Heart right ventricle (tissue), 16 donors: ENCODE data around the gene VTI1A. TPM values are rescaled to one million over a fixed set of nuclear protein-coding genes. Genes with fewer than 3 reads are reported as not detected.

ENCODE experiments used
- ATAC-seq, 8 donors: fragments of 200-7000 bp; cut with Tn5 transposase; one replicate each; pipeline ENCODE4 v1.9.1; 2020; ENCODE audit warnings: mild to moderate bottlenecking in 8 of 8, moderate library complexity in 8 of 8, moderate number of reproducible peaks in 1 of 8
- DNase-seq, 2 donors: peaks; one replicate each; pipeline ENCODE4 v3.0.0-alpha.2; 2020
- H3K27ac ChIP-seq, 10 donors: fragments of 200-600 bp; sonication (generic) in 2 of 10; one replicate each; pipeline versions ENCODE4 v1.5.0 to v1.8.0; 2020 to 2022; ENCODE audit warnings: mild to moderate bottlenecking in 3 of 10
- H3K27me3 ChIP-seq, 7 donors: fragments of 200-600 bp; one replicate each; pipeline ENCODE4 v1.8.0; 2021 to 2022; ENCODE audit warnings: mild to moderate bottlenecking in 2 of 7
- H3K36me3 ChIP-seq, 9 donors: fragments of 200-600 bp; sonication (generic) in 1 of 9; one replicate each; pipeline versions ENCODE4 v1.5.0 to v1.8.0; 2020 to 2022; ENCODE audit warnings: mild to moderate bottlenecking in 2 of 9
- H3K4me1 ChIP-seq, 9 donors: fragments of 200-600 bp; sonication (generic) in 1 of 9; one replicate each; pipeline versions ENCODE4 v1.5.0 to v1.8.0; 2020 to 2022; ENCODE audit warnings: mild to moderate bottlenecking in 4 of 9
- H3K4me3 ChIP-seq, 10 donors: fragments of 200-600 bp; sonication (generic) in 2 of 10; one replicate each; pipeline versions ENCODE4 v1.5.0 to v1.8.0; 2020 to 2022; ENCODE audit warnings: mild to moderate bottlenecking in 7 of 10, moderate library complexity in 2 of 10
- H3K9me3 ChIP-seq, 11 donors: fragments of 200-600 bp in 10 of 11; sonication (generic) in 2 of 11; one replicate each; pipeline versions ENCODE4 v1.5.0 to v1.8.0; 2013 to 2022; ENCODE audit warnings: mild to moderate bottlenecking in 2 of 11, control low read depth in 1 of 11, moderate library complexity in 1 of 11
- WGBS, 2 donors: extraction: QIAGEN DNeasy Blood & Tissue Kit; methylation state at CpG; one replicate each; pipeline ENCODE4 v1.1.7; 2013; ENCODE audit warnings: inconsistent platforms in 1 of 2; 5-methylcytosine and 5-hydroxymethylcytosine counted together
- intact Hi-C, 10 donors: fragments of 100-400 bp; cut with DNase I; formaldehyde crosslinking; loops; one replicate each; pipeline versions ENCODE4 v1.11.1 to v1.14.2; 2022
- polyA plus RNA-seq, 2 donors: library from polyadenylated mRNA; stranded (reverse); fragments of 200-250 nt; gene quantifications; one replicate each; pipeline ENCODE4 v1.2.3, GENCODE V29; 2013
- total RNA-seq, 10 donors: library from RNA; stranded (reverse); fragmentation: NEBNext Ultra II Directional in 3 of 10; extraction: Animal tissue kit (Norgen Biotek cat#: 25700) in 3 of 10; gene quantifications; one replicate each; pipeline versions ENCODE4 v1.2.1 to v1.2.4, GENCODE V29; 2021 to 2023
- TF ChIP-seq, protein P1 (sequence below), 9 donors: fragments of 200-600 bp; sonication (generic) in 2 of 9; IDR thresholded peaks; one replicate each; pipeline versions ENCODE4 v1.5.0 to v1.8.0; 2021 to 2022; ENCODE audit warnings: antibody characterized with exemption in 9 of 9, mild to moderate bottlenecking in 5 of 9, moderate library complexity in 1 of 9
- donor health status: Arrhythmogenic right ventricular cardiomyopathy.
- donor health status: ischemic (EF 13 %, LVEDD 7.1; RV severe dilation, severe dysfunction).
- donor health status: healthy with polysubstance abuse.
- donor health status: DM: no; HTN: yes; CAD: no.
- donor health status: DM: no; HTN: no; CAD: no.
- donor health status: ischemic (EF 25% LVEDD 6.9; RV normal size, moderate dysfunction).
- donor health status: ischemic (EF 25% LVEDD 5.7; RV mildly dilated, moderate dysfunction).
- donor health status: healthy.
- donor health status: DM: yes; HTN: yes; CAD: no.
- donor health status: Ischemic cardiomyopathy.
- donor health status: ischemic (EF 35%, LVEDD 5.7; RV mildly dilated, moderate dysfunction).
- donor health status: nonischemic (EF 11% LVEDD 7.7; RV severe dilation, severe dysfunction).
- donor health status: DM: yes; HTN: yes; CAD: no.
- donor health status: PGD.
- donor health status: ischemic (EF 29% LVEDD 5.4; RV normal size, mild dysfunction).
- donor health status: nonischemic (EF 23%, LVEDD 6.1; RV moderate dilation, normal function).

VTI1A gene
- total and polyA plus RNA-seq, 12 donors, result 6.2 to 24.5 (median 20.6) TPM

DNA sequence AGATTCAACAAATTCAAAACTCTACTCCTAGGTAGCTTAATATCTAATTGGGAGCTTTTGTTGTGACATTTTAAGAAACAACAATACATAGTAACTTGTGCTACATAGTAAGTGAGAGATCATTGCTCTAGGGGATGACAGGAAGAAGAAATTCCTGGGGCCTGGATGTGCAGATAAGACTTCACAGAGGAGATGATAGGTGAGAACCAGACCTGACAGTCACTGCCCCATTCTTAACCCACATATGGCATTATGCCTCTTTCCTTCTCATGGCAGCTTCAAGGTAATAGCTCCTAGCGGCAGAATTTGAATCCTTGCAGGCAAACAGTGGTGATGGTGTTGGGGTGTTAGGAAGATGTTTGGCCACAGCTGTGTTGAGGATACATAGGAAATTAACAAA, 233.6 kb downstream of the VTI1A start:
- Histone ChIP-seq H3K27ac (no peak overlapping the region), H3K36me3 (peaks cover 0 to 6% (median 0%) of the 10 kb centered on the region in 9 donors), H3K27me3 (no peaks in the 10 kb centered on the region), H3K4me3 (no peak overlapping the region), H3K9me3 (no peaks in the 10 kb centered on the region), H3K4me1 (no peaks in the 10 kb centered on the region)
- TF ChIP-seq, protein P1, sequence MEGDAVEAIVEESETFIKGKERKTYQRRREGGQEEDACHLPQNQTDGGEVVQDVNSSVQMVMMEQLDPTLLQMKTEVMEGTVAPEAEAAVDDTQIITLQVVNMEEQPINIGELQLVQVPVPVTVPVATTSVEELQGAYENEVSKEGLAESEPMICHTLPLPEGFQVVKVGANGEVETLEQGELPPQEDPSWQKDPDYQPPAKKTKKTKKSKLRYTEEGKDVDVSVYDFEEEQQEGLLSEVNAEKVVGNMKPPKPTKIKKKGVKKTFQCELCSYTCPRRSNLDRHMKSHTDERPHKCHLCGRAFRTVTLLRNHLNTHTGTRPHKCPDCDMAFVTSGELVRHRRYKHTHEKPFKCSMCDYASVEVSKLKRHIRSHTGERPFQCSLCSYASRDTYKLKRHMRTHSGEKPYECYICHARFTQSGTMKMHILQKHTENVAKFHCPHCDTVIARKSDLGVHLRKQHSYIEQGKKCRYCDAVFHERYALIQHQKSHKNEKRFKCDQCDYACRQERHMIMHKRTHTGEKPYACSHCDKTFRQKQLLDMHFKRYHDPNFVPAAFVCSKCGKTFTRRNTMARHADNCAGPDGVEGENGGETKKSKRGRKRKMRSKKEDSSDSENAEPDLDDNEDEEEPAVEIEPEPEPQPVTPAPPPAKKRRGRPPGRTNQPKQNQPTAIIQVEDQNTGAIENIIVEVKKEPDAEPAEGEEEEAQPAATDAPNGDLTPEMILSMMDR (IDR thresholded peaks at IDR 0.05), result no peak
- ATAC-seq (no peak), DNase-seq (no peak)
- intact Hi-C loops, result no loop called here
- 100% methylated on average over 1 of the region's 1 CpG for WGBS, 2 donors

- H3K9me3 ChIP-seq, result no peaks in the 10 kb centered on the region
- WGBS, 2 donors, result 88 to 89% methylated on average over 4 of the region's 4 CpGs
- TF ChIP-seq, protein P1 (IDR thresholded peaks at IDR 0.05), result no peak
- H3K36me3 ChIP-seq, result no peaks in the 10 kb centered on the region
- no peaks in the 10 kb centered on the region for H3K4me1 ChIP-seq
- H3K27me3 ChIP-seq, result no peaks in the 10 kb centered on the region
- intact Hi-C loops, result no loop called here
- peak in 1 of 8 donors; percentile 66 for ATAC-seq
- DNase-seq, result no peak
- no peak overlapping the region for H3K27ac ChIP-seq
- no peak overlapping the region for H3K4me3 ChIP-seq
Observed at GRCh38 chr10:112687647-112688046, 240.6 kb downstream of the VTI1A start.

- 42 to 49% methylated on average over 4 of the region's 4 CpGs for WGBS, 2 donors
- intact Hi-C loops, result no loop called here
- peak; percentile 15 to 25 for DNase-seq
- Histone ChIP-seq H3K27ac (no peak overlapping the region), H3K4me3 (no peak overlapping the region), H3K27me3 (no peaks in the 10 kb centered on the region), H3K9me3 (no peaks in the 10 kb centered on the region), H3K36me3 (no peaks in the 10 kb centered on the region), H3K4me1 (no peaks in the 10 kb centered on the region)
- ATAC-seq, result peak in 2 of 8 donors; percentile 20 to 44
- TF ChIP-seq, protein P1 (IDR thresholded peaks at IDR 0.05), result peak in 8 of 9 donors; percentile 12 to 57 (median 43)
Observed at GRCh38 chr10:112689327-112690072, 242.5 kb downstream of the VTI1A start.

- Histone ChIP-seq H3K4me1 (no peaks in the 10 kb centered on the region), H3K4me3 (no peak overlapping the region), H3K9me3 (no peaks in the 10 kb centered on the region), H3K27ac (no peak overlapping the region), H3K27me3 (no peaks in the 10 kb centered on the region), H3K36me3 (peaks cover 0 to 8% (median 0%) of the 10 kb centered on the region in 9 donors)
- DNase-seq, result no peak
- TF ChIP-seq, protein P1 (IDR thresholded peaks at IDR 0.05), result no peak
- intact Hi-C loops, result no loop called here
- no peak for ATAC-seq
- 96 to 97% methylated on average over 7 of the region's 7 CpGs for WGBS, 2 donors
Observed at GRCh38 chr10:112695539-112695938, 248.5 kb downstream of the VTI1A start.
